Left renal cortex interstitium (tissue), 4 donors: ENCODE results near the gene TUBA3E. TPM values are rescaled to one million over a fixed set of nuclear protein-coding genes. Genes with fewer than 3 reads are reported as not detected.
"Not testable (repeated sequence)": the region's sequence is repeated elsewhere in the genome, so short reads cannot be mapped to it uniquely, and the experiment has no call there.

Source experiments
- DNase-seq, 4 donors: peaks; one replicate each; pipeline ENCODE4 v3.0.0-alpha.2; 2013; ENCODE audit warnings: low read depth in 4 of 4, low spot score in 2 of 4, missing footprints in 1 of 4
- polyA plus RNA-seq, 4 donors: library from polyadenylated mRNA; unstranded; fragments of 120-200 nt; gene quantifications; one replicate each; pipeline ENCODE4 v1.2.1, GENCODE V29; 2013; ENCODE audit not compliant: insufficient read length in 4 of 4

TUBA3E gene
- under 1 TPM in 2 of 4 donors, not detected in 2; 0.11 to 0.26 TPM for polyA plus RNA-seq

GRCh38 chr2:130198343-130198742, at the start of gene TUBA3E:
Gene TUBA3E, minus strand, starts transcription at chr2:130198439. Its CDS starts 79 bp downstream, at chr2:130198360.
- DNase-seq, result no peak

- DNase-seq, result no peak
These were observed 48.2 kb upstream of the TUBA3E start for GRCh38 chr2:130246430-130246829.

- DNase-seq, result no peak
These were observed 47.7 kb upstream of the TUBA3E start for GRCh38 chr2:130245976-130246375.

- DNase-seq, result no peak
These were observed 45.1 kb upstream of the TUBA3E start for GRCh38 chr2:130243359-130243758.

- DNase-seq, result no peak
These were observed 42.9 kb upstream of the TUBA3E start for GRCh38 chr2:130241041-130241707.

- not testable (repeated sequence) for DNase-seq
These were observed 41.3 kb upstream of the TUBA3E start for GRCh38 chr2:130239581-130239980.

- DNase-seq, result not testable (repeated sequence)
These were observed 34.8 kb upstream of the TUBA3E start for GRCh38 chr2:130233066-130233465.

- no peak for DNase-seq
These were observed 33.4 kb upstream of the TUBA3E start for GRCh38 chr2:130231656-130232055.

GRCh38 chr2:130230907-130231306, 32.7 kb upstream of the TUBA3E start:
- DNase-seq, result not testable (repeated sequence)

GRCh38 chr2:130230376-130230775, 32.1 kb upstream of the TUBA3E start:
- not testable (repeated sequence) for DNase-seq

- DNase-seq, result not testable (repeated sequence)
These were observed 30.9 kb upstream of the TUBA3E start for GRCh38 chr2:130229161-130229510.

GRCh38 chr2:130228467-130229160, 30.4 kb upstream of the TUBA3E start:
- DNase-seq, result not testable (repeated sequence)

GRCh38 chr2:130228005-130228404, 29.8 kb upstream of the TUBA3E start:
- DNase-seq, result not testable (repeated sequence)

GRCh38 chr2:130222523-130222922, 24.3 kb upstream of the TUBA3E start:
- DNase-seq, result not testable (repeated sequence)

- not testable (repeated sequence) for DNase-seq
These were observed 22.3 kb upstream of the TUBA3E start for GRCh38 chr2:130220505-130220904.

GRCh38 chr2:130219147-130219546, 20.9 kb upstream of the TUBA3E start:
- DNase-seq, result not testable (repeated sequence)

- DNase-seq, result not testable (repeated sequence)
These were observed 8.8 kb upstream of the TUBA3E start for GRCh38 chr2:130207051-130207450.

- not testable (repeated sequence) for DNase-seq
These were observed 4.9 kb upstream of the TUBA3E start for GRCh38 chr2:130203150-130203549.

- DNase-seq, result not testable (repeated sequence)
These were observed 4.3 kb upstream of the TUBA3E start for GRCh38 chr2:130202518-130202917.

GRCh38 chr2:130196052-130196451, 2.2 kb downstream of the TUBA3E start:
- DNase-seq, result not testable (repeated sequence)

GRCh38 chr2:130195089-130195635, 3.1 kb downstream of the TUBA3E start:
- not testable (repeated sequence) for DNase-seq

GRCh38 chr2:130193824-130194223, 4.4 kb downstream of the TUBA3E start:
- DNase-seq, result not testable (repeated sequence)
